Measurements from ENCODE around the gene MCF2. TPM values are rescaled to one million over a fixed set of nuclear protein-coding genes. Genes with fewer than 3 reads are reported as not detected.
A peak's percentile ranks its signal among the peaks of the same experiment; 100 is the strongest.

The MCF2 gene
- total RNA-seq, 2 donors from 2014 or later: 0.23 to 0.72 TPM

DNA sequence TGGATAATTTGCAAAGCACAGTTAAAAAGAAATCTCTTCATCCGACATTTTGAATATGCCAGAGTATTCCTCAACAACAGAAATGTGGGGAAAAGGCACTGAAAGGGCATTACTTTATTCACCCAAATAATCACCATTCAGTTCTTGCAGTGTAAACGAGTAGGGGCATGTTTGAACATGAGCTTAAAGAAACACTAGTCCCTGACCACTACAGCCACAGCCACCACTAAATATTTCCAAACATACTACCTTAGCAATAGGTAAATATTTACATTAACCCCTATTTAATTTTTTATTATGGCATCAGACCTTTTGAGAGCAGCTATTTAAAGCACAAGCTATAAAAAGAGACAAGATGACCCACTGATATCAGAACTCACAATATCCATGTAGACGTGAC lies 27.6 kb downstream of the MCF2 start:
- peaks cover 8 to 16% of the 10 kb centered on the region in 2 donors for H3K36me3 Mint-ChIP-seq

DNA sequence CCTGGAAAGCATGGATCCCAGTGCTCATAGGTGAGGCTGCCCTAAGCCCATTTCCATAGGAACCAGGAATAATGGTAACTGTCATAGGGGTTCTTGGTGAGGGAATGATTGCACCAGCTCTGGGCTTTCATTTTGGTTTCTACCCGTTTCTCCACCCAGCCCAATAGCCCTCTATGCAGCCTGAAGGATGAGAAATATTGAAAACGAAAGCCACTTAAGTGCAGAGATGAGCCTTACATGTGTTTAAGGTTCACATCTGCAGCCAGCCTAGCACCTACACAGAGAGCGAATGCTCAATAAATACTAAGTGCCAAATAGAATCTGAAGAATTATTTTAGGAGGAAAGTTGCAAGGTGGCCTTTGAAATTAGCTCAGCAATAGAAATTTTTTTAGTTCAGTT lies 60.4 kb downstream of the MCF2 start:
- ATAC-seq (no peak), DNase-seq (ENCODE audit: low spot score in 2 of 2) (no peak)
- no peaks in the 10 kb centered on the region for H3K9me3 Mint-ChIP-seq
- no peak overlapping the region for H3K27ac Mint-ChIP-seq
- H3K36me3 Mint-ChIP-seq: no peaks in the 10 kb centered on the region

More for the DNA sequence above, 27.6 kb downstream of the MCF2 start:
- Mint-ChIP-seq H3K27ac (no peak overlapping the region), H3K9me3 (peaks cover 2 to 6% of the 10 kb centered on the region in 2 donors)
- DNase-seq (ENCODE audit: low spot score in 2 of 2) (no peak), ATAC-seq (no peak)

DNA sequence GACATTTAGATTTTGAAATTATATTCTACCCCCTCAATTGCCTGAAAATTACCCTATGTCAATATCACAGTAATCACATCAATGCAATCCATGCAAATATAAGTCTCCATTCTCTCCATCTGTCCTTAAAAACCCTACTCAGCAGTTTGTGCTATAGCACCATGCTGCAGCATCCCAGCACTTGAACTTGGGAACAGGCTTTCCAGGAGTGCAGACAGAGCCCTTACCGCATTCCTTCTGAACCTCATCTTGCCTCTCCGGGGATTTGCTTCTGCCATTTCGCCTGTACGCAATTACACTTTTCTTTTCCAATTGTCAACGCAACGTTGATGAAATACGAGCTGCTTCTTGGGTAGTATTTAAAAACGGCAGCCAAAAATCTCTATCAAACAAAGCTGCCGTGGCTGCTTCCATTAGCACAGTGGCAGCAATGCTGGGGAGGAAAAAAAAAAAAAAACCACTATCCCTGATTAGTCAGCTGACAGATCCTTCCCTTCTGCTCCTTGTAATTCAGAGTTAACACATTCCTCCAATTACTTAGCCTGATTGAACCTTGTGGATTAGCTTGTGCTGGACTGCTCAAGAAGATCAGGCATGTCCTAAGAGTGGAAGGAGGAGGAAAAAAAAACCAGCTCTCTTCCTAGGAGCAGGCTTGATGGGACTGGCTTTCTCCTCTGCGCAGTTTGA lies 65.6 kb downstream of the MCF2 start:
- DNase-seq (ENCODE audit: low spot score in 2 of 2) (no peak), ATAC-seq (no peak)
- no peaks in the 10 kb centered on the region for H3K36me3 Mint-ChIP-seq
- no peaks in the 10 kb centered on the region for H3K9me3 Mint-ChIP-seq
- H3K27ac Mint-ChIP-seq: no peak overlapping the region

DNA sequence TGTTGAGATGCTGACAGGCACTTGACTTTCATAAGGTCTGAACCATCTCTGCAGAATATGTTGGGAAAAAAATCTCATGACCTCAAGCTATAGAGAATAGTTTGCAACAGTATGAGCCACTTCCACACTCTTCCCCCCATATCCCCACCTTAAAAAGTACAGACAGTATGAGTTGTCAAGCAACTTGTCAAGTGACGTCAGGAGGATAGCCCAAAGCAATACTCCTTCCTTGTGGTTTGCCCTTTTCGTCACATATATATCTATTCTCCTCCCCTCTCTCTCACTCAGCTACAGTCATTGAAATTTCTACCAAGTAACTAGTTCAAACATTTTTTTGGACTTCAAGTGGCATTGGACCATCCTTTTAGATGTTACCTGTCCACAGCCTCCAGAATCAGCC lies 67.7 kb downstream of the MCF2 start:
- no peak for ATAC-seq
- no peaks in the 10 kb centered on the region for H3K36me3 Mint-ChIP-seq
- H3K27ac Mint-ChIP-seq: no peak overlapping the region
- no peaks in the 10 kb centered on the region for H3K9me3 Mint-ChIP-seq
- DNase-seq (ENCODE audit: low spot score in 2 of 2): no peak

DNA sequence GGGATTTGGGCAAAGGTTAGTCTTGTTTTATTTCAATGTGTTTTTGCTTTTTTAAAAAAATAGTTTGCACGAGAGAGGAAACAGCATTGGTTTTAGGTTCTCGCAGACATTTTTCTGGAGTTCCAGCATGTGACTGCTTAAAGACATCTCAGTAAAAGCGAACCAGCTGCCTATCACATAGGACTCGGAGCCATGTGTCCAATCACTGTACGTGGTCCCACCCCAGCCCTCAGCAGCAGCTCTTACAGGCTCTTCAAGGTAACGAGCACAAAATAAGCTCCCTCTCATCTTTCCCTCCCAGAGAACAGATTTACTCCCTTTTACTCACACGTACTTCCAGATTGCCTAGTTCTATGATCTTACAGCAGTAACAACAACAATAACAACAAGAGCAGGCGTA lies 68.7 kb downstream of the MCF2 start:
- no peak overlapping the region for H3K27ac Mint-ChIP-seq
- H3K9me3 Mint-ChIP-seq: no peaks in the 10 kb centered on the region
- DNase-seq (ENCODE audit: low spot score in 2 of 2): no peak
- no peak for ATAC-seq
- H3K36me3 Mint-ChIP-seq: no peaks in the 10 kb centered on the region

DNA sequence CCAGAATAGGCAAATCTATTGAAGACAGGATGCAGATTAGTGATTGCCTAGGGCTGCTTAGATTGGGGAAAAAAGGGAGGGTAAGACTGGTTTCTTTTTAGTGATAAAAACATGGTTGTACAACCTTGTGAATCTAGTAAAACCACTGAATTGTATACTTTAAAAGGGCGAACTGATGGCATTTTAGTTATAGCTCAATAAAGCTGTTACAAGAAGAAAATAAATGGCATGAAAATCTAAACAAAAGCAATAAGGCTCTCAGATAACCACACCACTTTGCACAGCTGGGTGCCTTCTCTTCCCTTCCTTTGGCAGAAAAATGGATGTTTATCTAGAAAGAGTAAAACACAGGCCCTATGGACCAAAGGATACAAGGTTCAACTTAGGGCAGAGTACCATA lies 107.9 kb downstream of the MCF2 start:
- no peak for ATAC-seq
- no peak for DNase-seq (ENCODE audit: low spot score in 2 of 2)
- no peak overlapping the region for H3K27ac Mint-ChIP-seq
- peaks cover 0 to 4% of the 10 kb centered on the region in 2 donors for H3K9me3 Mint-ChIP-seq
- no peaks in the 10 kb centered on the region for H3K36me3 Mint-ChIP-seq

DNA sequence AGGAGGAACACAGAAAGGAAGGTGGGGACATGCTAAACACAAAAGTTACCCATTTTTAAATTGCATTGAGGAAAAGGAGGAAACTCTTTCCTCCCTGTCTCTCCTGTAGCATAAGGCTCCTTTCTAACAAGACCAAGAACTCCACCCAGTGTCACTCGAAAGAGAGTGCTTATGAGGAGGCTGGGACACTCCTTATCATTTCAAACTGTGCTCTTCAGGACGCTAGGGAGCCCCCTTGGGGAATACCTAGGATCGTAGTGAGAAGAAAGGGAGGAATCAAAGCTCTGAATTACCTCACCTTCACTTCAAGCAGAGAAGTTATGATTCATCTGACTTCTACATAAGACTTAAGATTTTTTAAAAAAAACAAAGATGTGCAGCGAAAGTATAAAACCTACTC lies 111.9 kb downstream of the MCF2 start:
- ATAC-seq (no peak), DNase-seq (ENCODE audit: low spot score in 2 of 2) (no peak)
- Mint-ChIP-seq H3K9me3 (peaks cover 0 to 4% of the 10 kb centered on the region in 2 donors), H3K36me3 (no peaks in the 10 kb centered on the region), H3K27ac (no peak overlapping the region)

DNA sequence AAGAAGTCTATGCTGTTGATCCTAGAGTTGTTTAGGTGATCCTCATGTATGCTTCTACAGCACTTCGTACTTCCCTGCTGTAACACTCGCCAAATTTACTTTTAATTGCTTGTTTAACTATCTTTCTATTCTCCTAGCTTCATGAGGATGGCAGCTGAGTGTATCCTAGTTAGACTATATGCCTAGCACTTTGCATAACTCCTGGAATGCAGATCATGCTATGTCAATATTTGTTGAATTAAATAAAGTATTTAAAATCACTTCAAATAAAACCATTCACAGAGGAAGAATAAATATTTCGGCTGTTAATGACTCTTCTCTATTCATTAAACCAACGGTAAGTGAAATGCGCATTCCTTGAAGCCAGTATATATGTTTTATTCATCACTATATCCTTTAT lies 122.4 kb downstream of the MCF2 start:
- no peak for DNase-seq (ENCODE audit: low spot score in 2 of 2)
- Mint-ChIP-seq H3K27ac (no peak overlapping the region), H3K9me3 (no peaks in the 10 kb centered on the region), H3K36me3 (no peaks in the 10 kb centered on the region)
- no peak for ATAC-seq

DNA sequence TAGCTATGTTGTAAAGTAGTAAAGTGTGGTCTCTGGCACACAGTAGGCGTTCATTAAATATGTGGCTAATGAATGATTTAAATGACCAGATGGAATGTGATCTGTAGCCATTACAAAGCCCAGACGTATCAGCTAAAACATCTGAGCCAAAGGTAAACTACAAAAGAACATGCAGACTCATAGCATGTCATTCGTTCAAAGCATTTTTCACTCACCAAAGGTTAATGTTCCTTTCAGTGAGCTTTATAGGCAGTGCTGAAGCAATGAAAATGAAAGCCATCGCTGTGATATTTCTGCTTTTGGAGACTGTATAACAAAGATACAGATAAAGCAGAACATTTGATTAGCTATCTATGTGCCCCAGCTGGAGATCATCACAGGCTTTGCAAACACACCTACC lies 126.9 kb downstream of the MCF2 start:
- DNase-seq (ENCODE audit: low spot score in 2 of 2) (no peak), ATAC-seq (no peak)
- Mint-ChIP-seq H3K36me3 (no peaks in the 10 kb centered on the region), H3K27ac (no peak overlapping the region), H3K9me3 (no peaks in the 10 kb centered on the region)

DNA sequence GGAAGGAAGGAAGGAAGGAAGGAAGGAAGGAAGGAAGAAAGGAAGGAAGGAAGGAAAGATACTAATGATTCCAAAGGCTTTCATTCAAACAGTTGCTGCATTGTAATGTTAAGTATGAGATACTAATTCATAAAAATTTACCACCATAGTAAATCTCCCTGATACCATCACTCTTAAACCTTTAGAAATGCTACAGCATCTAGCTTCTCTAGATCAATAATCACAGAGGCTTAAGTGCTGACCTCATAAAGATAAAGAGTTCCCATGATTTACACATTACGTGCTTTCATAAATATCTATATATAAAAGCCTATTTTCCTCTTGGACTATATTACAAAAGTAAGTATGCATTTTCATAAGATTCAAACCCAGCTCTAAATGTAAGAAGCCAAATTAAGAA lies 141.0 kb downstream of the MCF2 start:
- ATAC-seq (no peak), DNase-seq (ENCODE audit: low spot score in 2 of 2) (no peak)
- H3K9me3 Mint-ChIP-seq: no peaks in the 10 kb centered on the region
- H3K27ac Mint-ChIP-seq: no peak overlapping the region
- H3K36me3 Mint-ChIP-seq: no peaks in the 10 kb centered on the region

DNA sequence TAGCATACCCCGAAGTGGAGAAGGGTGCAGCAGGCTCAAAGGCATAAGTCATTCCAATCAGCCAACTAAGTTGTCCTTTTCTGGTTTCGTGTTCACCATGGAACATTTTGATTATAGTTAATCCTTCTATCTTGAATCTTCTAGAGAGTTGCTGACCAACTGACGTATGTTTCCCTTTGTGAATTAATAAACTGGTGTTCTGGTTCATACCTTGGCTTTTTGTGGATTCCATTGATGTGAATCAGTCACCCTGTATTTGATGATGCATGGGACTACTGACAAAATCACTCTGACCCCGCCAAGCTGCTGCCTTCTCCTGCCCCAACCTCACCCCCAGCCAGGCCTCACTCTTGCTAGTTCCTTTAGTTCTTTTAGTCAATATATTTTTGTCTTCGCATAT lies 144.7 kb downstream of the MCF2 start:
- H3K9me3 Mint-ChIP-seq: no peaks in the 10 kb centered on the region
- H3K27ac Mint-ChIP-seq: no peak overlapping the region
- ATAC-seq: no peak
- H3K36me3 Mint-ChIP-seq: no peaks in the 10 kb centered on the region
- no peak for DNase-seq (ENCODE audit: low spot score in 2 of 2)

DNA sequence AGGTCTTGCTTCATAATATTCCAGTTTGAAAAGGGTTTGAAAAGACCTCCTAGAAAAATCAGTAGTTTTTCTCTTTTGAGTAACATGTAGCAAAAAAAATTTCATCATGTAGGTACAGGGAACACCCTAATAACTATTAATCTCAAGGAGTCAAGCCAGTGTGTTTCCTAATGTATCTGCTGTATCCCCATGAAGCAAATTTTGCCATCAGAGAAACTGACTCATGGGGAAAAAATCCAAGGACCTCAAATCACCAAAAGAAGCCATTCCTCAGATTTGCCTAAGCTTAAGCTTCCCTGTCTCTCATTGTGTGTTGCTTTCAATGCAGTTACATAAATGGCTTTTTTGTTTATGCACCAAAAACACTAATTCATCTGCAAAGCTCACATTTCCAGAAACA lies 147.7 kb downstream of the MCF2 start:
- no peak overlapping the region for H3K27ac Mint-ChIP-seq
- ATAC-seq (no peak), DNase-seq (ENCODE audit: low spot score in 2 of 2) (no peak)
- no peaks in the 10 kb centered on the region for H3K36me3 Mint-ChIP-seq
- no peaks in the 10 kb centered on the region for H3K9me3 Mint-ChIP-seq

DNA sequence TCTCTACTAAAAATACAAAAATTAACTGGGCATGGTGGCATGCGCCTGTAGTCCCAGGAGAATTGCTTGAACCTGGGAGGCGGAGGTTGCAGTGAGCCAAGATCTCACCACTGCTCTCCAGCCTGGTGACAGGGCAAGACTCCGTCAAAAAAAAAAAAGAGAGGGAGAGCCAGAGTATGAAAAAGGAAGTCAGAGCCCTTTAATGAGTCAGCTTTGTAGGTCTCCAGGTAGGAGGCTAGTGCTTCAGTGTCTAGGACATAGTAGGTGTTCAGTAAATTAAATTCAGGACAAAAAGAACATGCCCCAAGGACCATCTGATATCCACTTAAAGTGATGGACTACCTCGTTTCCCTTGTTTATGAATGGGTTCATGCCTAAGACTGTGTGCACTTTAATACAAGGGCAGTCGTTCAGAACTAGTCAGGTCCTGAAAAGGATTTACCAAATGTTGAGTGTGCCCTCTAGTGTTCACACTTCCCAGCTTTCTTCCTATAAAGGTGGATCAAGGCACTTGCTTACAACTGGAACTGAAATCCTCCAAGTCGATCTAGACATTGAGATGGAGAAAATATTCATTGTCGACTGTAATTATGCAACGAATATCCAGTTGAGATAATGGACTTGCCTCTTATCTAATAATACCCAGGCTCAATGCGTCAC lies 148.5 kb downstream of the MCF2 start:
- no peaks in the 10 kb centered on the region for H3K9me3 Mint-ChIP-seq
- H3K27ac Mint-ChIP-seq: no peak overlapping the region
- ATAC-seq: peak in 1 of 2 donors; percentile 58
- peak in 1 of 2 donors; percentile 4 for DNase-seq (ENCODE audit: low spot score in 2 of 2)
- H3K36me3 Mint-ChIP-seq: no peaks in the 10 kb centered on the region

DNA sequence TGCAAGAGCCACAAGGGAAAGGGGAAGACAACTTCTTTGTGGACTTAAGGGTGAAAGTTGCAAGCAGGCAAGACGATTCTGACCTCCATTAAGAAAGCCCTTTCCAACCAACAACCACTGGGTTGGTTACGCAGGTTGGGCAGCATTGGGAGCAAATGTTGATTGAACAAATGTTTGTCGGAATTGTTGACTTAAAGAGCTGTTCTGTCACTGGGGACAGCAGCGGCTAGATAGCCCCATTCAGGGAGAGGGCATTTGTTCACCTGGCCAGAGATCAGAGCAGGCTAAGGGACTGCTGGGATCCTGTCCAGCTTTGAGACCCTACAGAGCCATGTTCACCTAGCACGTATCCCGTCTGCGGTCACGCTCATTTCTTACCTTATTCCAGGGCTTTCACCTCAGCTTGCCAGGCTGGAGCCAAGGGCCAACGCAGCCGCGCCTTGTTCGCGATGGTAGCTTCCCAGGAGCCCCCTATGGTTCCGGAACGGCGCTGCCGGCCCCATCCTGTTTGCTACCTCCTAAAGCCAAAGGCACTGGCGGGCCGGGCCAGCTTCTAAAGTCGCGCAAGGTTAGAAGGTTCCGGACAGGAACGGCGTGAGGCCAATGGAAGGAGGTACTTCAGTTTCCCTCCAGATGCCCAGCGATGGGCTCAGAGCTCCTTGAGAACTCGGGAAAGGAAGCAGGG lies 152.8 kb downstream of the MCF2 start:
- Mint-ChIP-seq H3K36me3 (no peaks in the 10 kb centered on the region), H3K27ac (no peak overlapping the region)
- no peak for DNase-seq (ENCODE audit: low spot score in 2 of 2)

DNA sequence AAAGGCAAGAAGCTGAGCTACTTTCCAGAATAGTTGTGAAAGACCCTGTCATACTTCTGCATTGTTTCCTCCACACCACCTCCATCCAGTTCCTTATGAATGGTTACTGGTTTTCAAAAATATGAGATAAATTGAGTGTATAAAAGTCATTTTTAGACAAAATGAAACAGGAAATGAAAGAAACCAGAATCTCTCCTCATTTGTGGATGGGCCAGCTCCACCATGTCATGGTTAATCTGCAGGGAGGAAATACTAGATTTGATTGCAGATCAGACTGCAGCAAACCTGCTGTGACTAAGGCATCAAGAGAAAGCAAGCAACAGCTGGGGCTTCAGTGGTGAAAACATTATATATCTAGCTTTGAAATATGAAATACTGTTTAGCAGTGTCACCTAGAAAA lies 153.6 kb downstream of the MCF2 start:
- DNase-seq (ENCODE audit: low spot score in 2 of 2): no peak
- Mint-ChIP-seq H3K9me3 (no peaks in the 10 kb centered on the region), H3K36me3 (no peaks in the 10 kb centered on the region), H3K27ac (no peak overlapping the region)
- peak in 1 of 2 donors; percentile 52 for ATAC-seq

More for the DNA sequence above, 152.8 kb downstream of the MCF2 start:
- no peak for ATAC-seq
- no peaks in the 10 kb centered on the region for H3K9me3 Mint-ChIP-seq

DNA sequence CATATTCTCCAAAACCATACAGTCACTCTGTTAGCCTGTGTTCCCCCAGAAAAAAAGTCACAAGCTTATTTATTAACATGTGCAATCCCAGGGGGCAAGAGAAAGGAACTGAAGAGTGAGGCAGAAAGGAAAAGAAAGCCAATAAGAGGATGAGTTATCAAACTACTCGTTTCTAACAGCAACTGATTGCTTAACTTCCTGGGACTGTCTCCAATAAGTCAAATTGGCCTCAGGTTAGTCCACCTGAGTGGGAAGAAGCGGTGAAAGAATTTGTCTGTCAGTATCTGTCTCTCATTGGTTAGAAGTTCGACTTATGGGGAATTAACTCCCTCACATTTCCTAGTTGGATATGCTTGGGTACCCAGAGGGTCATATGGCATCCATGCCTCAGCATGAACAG lies 163.4 kb downstream of the MCF2 start:
- no peak for DNase-seq (ENCODE audit: low spot score in 2 of 2)
- ATAC-seq: no peak
- Mint-ChIP-seq H3K9me3 (no peaks in the 10 kb centered on the region), H3K36me3 (no peaks in the 10 kb centered on the region), H3K27ac (no peak overlapping the region)

DNA sequence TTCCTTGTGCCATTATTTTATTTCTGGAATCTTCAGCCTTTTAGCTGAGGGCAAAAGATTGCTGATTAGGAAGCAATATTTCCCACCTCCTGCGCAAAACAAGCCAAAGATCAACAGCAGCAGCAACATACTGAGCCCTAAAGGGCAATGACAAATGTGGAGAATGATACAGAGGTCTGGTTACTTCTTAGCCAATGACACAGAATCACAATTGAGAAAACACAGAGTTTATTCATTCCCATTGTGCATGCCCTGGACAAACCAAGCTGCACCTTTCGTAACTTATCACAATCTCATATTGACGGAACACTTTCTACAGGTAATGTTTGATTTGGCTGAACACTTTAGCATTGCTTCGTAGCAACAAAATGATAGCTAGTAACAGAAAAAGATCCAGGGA lies 164.0 kb downstream of the MCF2 start:
- Mint-ChIP-seq H3K27ac (no peak overlapping the region), H3K36me3 (no peaks in the 10 kb centered on the region), H3K9me3 (no peaks in the 10 kb centered on the region)
- no peak for DNase-seq (ENCODE audit: low spot score in 2 of 2)
- ATAC-seq: no peak

DNA sequence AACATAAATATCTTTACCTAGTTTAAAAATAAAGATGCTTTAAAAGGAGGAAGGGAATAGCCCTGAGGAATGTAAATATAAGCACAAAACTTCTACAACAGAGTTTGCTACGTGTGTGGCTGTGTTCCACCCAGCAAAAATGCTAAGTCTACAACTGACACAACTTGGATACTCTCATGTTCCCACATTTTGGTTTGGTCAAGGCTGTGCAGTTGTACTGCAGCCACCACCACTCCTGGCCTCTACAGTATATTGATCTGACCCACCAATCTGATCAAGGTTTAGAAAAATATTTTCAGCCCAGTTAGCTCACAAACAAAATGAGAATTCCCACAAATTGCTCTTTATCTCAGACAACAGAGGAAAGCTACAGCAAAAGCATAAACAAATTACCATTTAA lies 165.3 kb downstream of the MCF2 start:
- ATAC-seq (no peak), DNase-seq (ENCODE audit: low spot score in 2 of 2) (no peak)
- Mint-ChIP-seq H3K9me3 (no peaks in the 10 kb centered on the region), H3K36me3 (no peaks in the 10 kb centered on the region), H3K27ac (no peak overlapping the region)
